ENCODE results near the gene MYO5A.

DNA sequence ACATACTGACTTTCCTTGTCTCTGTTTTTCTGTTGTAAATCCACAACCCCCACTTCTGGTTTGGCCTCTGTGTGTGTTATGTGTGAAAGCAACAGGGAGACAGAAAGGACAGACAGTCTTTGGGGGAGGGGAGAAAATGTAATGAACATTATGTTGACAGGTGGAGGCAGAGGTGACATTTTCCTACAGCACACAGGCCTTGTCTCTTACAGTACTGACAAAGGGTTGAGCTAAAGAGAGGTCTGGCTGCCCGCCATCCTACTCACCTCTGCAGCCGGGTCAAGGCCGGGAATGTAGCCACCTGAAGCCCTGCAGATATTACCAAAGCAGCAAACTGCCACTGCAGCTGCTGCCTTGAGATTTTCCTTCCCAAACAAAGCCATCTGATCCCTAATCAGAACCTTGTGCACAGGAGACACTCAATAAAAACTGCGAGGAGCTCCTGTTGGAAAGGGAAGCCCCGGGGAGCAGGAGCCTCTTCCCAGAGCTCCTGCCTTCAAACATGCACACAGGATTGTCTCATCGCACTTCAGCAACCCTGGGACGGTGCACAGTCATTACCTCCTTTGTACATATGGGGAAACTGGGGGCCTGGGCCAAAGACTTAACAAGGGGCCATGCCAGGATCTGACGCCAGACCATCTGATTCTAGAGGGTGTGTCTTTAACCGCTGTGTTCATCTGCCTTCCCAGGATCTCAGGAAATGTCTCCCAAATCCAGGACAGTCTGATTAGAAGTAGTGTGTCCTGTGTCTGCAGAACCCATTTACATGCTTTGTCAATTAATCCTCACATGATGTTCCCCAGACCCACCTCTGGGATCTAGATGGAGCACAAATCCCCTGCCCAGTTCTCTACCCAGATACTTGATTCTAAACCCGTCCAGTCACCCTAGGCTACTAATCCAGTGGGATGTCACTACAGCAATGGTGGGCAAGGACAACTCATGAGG is 247.3 kb downstream of the MYO5A start:
- TF ChIP-seq CTCF (conservative IDR thresholded peaks at IDR 0.05; ENCODE audit: low read length) (no peak), EZH2phosphoT487 (IDR thresholded peaks at IDR 0.05; ENCODE audit: borderline replicate concordance, low read depth, low read length) (no peak)
